ENCODE measurements around the gene KCNAB2.

DNA sequence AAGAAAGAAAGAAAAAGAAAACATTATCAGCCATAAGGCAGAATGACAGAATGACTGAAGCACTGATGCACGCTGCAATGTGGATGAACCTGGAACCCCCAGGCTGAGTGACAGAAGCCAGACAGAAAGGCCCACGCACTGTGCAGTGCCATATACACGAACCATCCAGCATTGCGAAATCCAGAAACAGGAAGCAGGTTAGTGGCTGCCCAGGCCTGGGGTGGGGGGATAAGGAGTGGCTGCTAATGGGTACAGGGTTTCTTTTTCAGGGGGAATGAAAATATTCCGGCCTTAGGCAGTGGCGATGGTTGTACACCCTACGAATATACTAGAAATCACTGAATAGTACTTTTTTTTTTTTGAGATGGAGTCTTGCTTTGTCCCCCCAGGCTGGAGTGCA lies 77.4 kb downstream of the KCNAB2 start:
- TF ChIP-seq CTCF (IDR thresholded peaks at IDR 0.05; ENCODE audit: low read depth, low read length, missing input control) (no peak), GABPA (IDR thresholded peaks at IDR 0.05 in 1 of 2, conservative IDR thresholded peaks at IDR 0.05 in 1 of 2) (no peak), FOXA1 (IDR thresholded peaks at IDR 0.05) (no peak), RAD21 (IDR thresholded peaks at IDR 0.05) (no peak), HNF4A (conservative IDR thresholded peaks at IDR 0.05) (no peak), JUND (IDR thresholded peaks at IDR 0.05) (no peak), YY1 (IDR thresholded peaks at IDR 0.05) (no peak), TAF1 (conservative IDR thresholded peaks at IDR 0.05) (no peak)
- TF ChIP-seq, protein P1, sequence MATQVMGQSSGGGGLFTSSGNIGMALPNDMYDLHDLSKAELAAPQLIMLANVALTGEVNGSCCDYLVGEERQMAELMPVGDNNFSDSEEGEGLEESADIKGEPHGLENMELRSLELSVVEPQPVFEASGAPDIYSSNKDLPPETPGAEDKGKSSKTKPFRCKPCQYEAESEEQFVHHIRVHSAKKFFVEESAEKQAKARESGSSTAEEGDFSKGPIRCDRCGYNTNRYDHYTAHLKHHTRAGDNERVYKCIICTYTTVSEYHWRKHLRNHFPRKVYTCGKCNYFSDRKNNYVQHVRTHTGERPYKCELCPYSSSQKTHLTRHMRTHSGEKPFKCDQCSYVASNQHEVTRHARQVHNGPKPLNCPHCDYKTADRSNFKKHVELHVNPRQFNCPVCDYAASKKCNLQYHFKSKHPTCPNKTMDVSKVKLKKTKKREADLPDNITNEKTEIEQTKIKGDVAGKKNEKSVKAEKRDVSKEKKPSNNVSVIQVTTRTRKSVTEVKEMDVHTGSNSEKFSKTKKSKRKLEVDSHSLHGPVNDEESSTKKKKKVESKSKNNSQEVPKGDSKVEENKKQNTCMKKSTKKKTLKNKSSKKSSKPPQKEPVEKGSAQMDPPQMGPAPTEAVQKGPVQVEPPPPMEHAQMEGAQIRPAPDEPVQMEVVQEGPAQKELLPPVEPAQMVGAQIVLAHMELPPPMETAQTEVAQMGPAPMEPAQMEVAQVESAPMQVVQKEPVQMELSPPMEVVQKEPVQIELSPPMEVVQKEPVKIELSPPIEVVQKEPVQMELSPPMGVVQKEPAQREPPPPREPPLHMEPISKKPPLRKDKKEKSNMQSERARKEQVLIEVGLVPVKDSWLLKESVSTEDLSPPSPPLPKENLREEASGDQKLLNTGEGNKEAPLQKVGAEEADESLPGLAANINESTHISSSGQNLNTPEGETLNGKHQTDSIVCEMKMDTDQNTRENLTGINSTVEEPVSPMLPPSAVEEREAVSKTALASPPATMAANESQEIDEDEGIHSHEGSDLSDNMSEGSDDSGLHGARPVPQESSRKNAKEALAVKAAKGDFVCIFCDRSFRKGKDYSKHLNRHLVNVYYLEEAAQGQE (IDR thresholded peaks at IDR 0.05), result no peak
- TF ChIP-seq, protein P2, sequence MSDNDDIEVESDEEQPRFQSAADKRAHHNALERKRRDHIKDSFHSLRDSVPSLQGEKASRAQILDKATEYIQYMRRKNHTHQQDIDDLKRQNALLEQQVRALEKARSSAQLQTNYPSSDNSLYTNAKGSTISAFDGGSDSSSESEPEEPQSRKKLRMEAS (IDR thresholded peaks at IDR 0.05), result no peak

Measured in liver (tissue), 3 donors.